ENCODE results near the gene DPP6. TPM values are rescaled to one million over a fixed set of nuclear protein-coding genes. Genes with fewer than 3 reads are reported as not detected.

The DPP6 gene
- total RNA-seq, 4 donors from 2014 or later, result 1.5 to 2.9 TPM; not detected in 2

DNA sequence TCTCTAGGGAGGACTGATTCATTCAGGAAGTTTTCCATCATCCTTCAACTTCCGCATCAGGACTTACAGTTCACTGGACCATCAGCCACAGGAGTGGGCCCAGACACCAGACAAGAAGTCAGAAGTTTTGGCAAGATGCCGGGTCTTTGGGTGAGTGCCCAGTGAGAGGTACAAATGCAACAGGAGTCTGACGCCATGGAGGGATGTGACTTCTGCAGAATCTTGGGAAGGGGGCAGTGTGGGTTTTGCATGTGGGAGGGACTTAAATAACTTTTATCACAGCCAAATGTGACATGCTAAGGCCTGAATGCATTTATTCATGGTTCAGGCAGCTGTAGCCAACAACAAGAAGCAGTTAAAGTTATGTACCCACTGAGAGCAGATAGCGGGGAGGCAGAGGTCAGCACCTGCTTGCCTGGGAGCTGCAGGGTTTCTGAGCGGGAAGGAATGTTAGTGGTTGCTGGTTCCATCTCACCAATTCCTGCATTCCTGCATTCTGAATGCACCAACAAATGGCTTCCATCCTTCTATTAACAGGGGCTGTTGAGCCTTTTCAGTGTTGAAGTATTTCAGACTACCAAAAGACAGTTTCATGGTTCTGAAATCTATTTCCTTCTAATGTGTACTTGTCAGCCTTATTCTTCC is 575.6 kb downstream of the DPP6 start:
- H3K4me3 ChIP-seq, result no peak overlapping the region

DNA sequence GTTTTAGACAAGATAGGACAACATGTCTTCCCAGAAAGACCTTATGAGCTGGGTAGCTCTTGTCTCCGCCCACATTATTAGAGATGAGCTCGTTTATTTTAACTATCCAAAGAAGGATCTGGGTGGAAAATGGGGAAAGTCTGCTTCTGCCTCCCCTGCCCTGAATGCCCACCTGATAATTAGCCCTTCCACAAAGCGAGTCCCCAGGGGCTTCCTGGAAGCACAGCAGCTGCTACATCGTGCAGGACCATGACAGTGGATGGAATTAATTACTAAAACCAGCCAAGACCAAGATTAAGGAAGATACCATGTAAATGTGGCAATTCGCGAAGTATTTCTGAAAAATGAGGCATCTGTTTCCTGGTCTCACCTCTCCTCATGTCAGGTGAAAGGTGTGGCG is 576.4 kb downstream of the DPP6 start:
- TF ChIP-seq, protein P1, sequence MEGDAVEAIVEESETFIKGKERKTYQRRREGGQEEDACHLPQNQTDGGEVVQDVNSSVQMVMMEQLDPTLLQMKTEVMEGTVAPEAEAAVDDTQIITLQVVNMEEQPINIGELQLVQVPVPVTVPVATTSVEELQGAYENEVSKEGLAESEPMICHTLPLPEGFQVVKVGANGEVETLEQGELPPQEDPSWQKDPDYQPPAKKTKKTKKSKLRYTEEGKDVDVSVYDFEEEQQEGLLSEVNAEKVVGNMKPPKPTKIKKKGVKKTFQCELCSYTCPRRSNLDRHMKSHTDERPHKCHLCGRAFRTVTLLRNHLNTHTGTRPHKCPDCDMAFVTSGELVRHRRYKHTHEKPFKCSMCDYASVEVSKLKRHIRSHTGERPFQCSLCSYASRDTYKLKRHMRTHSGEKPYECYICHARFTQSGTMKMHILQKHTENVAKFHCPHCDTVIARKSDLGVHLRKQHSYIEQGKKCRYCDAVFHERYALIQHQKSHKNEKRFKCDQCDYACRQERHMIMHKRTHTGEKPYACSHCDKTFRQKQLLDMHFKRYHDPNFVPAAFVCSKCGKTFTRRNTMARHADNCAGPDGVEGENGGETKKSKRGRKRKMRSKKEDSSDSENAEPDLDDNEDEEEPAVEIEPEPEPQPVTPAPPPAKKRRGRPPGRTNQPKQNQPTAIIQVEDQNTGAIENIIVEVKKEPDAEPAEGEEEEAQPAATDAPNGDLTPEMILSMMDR (IDR thresholded peaks at IDR 0.05), result no peak
- no peak for TF ChIP-seq POLR2A (IDR thresholded peaks at IDR 0.05)
- no peaks in the 10 kb centered on the region for H3K9me3 ChIP-seq
- no peak overlapping the region for H3K4me3 ChIP-seq
- H3K4me1 ChIP-seq, result no peaks in the 10 kb centered on the region
- no peak overlapping the region for H3K27ac ChIP-seq
- no peaks in the 10 kb centered on the region for H3K27me3 ChIP-seq
- H3K36me3 ChIP-seq, result no peaks in the 10 kb centered on the region
- no peak for DNase-seq

More for the DNA sequence above, 575.6 kb downstream of the DPP6 start:
- no peak overlapping the region for H3K27ac ChIP-seq
- no peaks in the 10 kb centered on the region for H3K4me1 ChIP-seq
- H3K9me3 ChIP-seq, result no peaks in the 10 kb centered on the region
- no peaks in the 10 kb centered on the region for H3K36me3 ChIP-seq
- TF ChIP-seq, protein P1 (IDR thresholded peaks at IDR 0.05), result no peak
- TF ChIP-seq POLR2A (IDR thresholded peaks at IDR 0.05), result no peak
- no peaks in the 10 kb centered on the region for H3K27me3 ChIP-seq
- no peak for DNase-seq

- no peaks in the 10 kb centered on the region for H3K36me3 ChIP-seq
- no peak overlapping the region for H3K4me3 ChIP-seq
- no peaks in the 10 kb centered on the region for H3K4me1 ChIP-seq
- H3K27me3 ChIP-seq, result no peaks in the 10 kb centered on the region
- DNase-seq, result no peak
- no peaks in the 10 kb centered on the region for H3K9me3 ChIP-seq
- H3K27ac ChIP-seq, result no peak overlapping the region
- TF ChIP-seq, protein P1 (IDR thresholded peaks at IDR 0.05), result no peak
- TF ChIP-seq POLR2A (IDR thresholded peaks at IDR 0.05), result no peak
Measured at GRCh38 chr7:154631162-154631561, 579.0 kb downstream of the DPP6 start.

GRCh38 chr7:154633641-154634040 is 581.4 kb downstream of the DPP6 start:
- H3K27me3 ChIP-seq, result no peaks in the 10 kb centered on the region
- DNase-seq, result no peak
- no peak overlapping the region for H3K27ac ChIP-seq
- no peaks in the 10 kb centered on the region for H3K4me1 ChIP-seq
- H3K36me3 ChIP-seq, result no peaks in the 10 kb centered on the region
- no peak overlapping the region for H3K4me3 ChIP-seq
- TF ChIP-seq, protein P1 (IDR thresholded peaks at IDR 0.05), result no peak
- no peak for TF ChIP-seq POLR2A (IDR thresholded peaks at IDR 0.05)
- no peaks in the 10 kb centered on the region for H3K9me3 ChIP-seq

- DNase-seq, result no peak
- no peaks in the 10 kb centered on the region for H3K9me3 ChIP-seq
- no peaks in the 10 kb centered on the region for H3K36me3 ChIP-seq
- H3K4me1 ChIP-seq, result no peaks in the 10 kb centered on the region
- no peaks in the 10 kb centered on the region for H3K27me3 ChIP-seq
- H3K27ac ChIP-seq, result no peak overlapping the region
- TF ChIP-seq, protein P1 (IDR thresholded peaks at IDR 0.05), result no peak
- no peak for TF ChIP-seq POLR2A (IDR thresholded peaks at IDR 0.05)
- no peak overlapping the region for H3K4me3 ChIP-seq
Measured at GRCh38 chr7:154638286-154638685, 586.1 kb downstream of the DPP6 start.

Data from Peyer's patch (tissue), 4 donors.